K562 (cell line): Measurements from ENCODE around the gene ASB17. TPM values are rescaled to one million over a fixed set of nuclear protein-coding genes. Genes with fewer than 3 reads are reported as not detected.

Source experiments
- ATAC-seq: fragments of 200-7000 bp; cut with Tn5 transposase; 3 replicates; pipeline ENCODE4 v1.9.1; 2020; ENCODE audit warnings: moderate library complexity
- Bru-seq: library from RNA; stranded (reverse); fragments of 400-500 nt; gene quantifications from one replicate; lab custom pipeline; 2021; lab: Mats Ljungman, UMichigan
- BruChase-seq, 2 experiments: library from RNA; stranded (reverse); fragments of 400-500 nt; gene quantifications; one replicate each; lab custom pipeline; 2021; lab: Mats Ljungman, UMichigan
- BruUV-seq: library from RNA; stranded (reverse); fragments of 400-500 nt; replicated peaks from 2 replicates; lab custom pipeline; 2021; lab: Mats Ljungman, UMichigan
- CTCF ChIA-PET: fragments of 300-600 bp; formaldehyde crosslinking; extraction: SDS; loops from one replicate; lab custom pipeline; 2021; ENCODE audit warnings: low intra/inter-chr PET ratio; lab: Yijun Ruan, JAX
- POLR2A ChIA-PET: fragments of 300-600, 350-650 bp; sonication (Branson Sonifier 250); formaldehyde crosslinking; extraction: SDS; loops from one replicate; lab custom pipeline; 2021; ENCODE audit warnings: antibody characterized with exemption, inconsistent platforms; lab: Yijun Ruan, JAX
- DNase-seq, 4 experiments: peaks; one replicate each; pipeline versions ENCODE4 v3.0.0 to v3.0.0-alpha.2; 2011 to 2018; ENCODE audit warnings: low spot score in 3 of 4, mixed read lengths in 3 of 4; ENCODE audit errors: extremely low read depth in 1 of 4
- FAIRE-seq: peaks from 2 replicates; lab custom pipeline; 2011; peaks lifted over from hg19 to GRCh38; lab: Jason Lieb, UNC
- H2AFZ ChIP-seq: 2 replicates; pipeline ENCODE4 v1.6.0; 2011; ENCODE audit warnings: low read depth, low read length, control low read depth, inconsistent platforms
- H3K27ac ChIP-seq: fragments of 200-600 bp; 3 replicates; pipeline ENCODE4 v1.8.0; 2011; ENCODE audit warnings: low read depth, mild to moderate bottlenecking, control low read depth, inconsistent platforms, low read length, moderate library complexity, mixed read lengths; ENCODE audit errors: extremely low read depth
- H3K27me3 ChIP-seq, 2 experiments: fragments of 300-600 bp in 1 of 2; 2 replicates in 1 of 2; 3 replicates in 1 of 2; pipeline versions ENCODE4 v1.6.0 to v1.8.0; 2011; ENCODE audit warnings: inconsistent platforms in 2 of 2, low read length in 2 of 2, mild to moderate bottlenecking in 1 of 2, mixed read lengths in 1 of 2, moderate library complexity in 1 of 2; ENCODE audit not compliant: control insufficient read depth in 2 of 2, insufficient read depth in 2 of 2
- H3K36me3 ChIP-seq: fragments of 300-600 bp; 3 replicates; pipeline ENCODE4 v1.8.0; 2011; ENCODE audit warnings: mild to moderate bottlenecking, low read length, inconsistent platforms; ENCODE audit not compliant: control insufficient read depth, insufficient read depth
- H3K4me1 ChIP-seq, 2 experiments: fragments of 200-600 bp in 1 of 2; replicated peaks in 1 of 2; 2 replicates in 1 of 2; 3 replicates in 1 of 2; pipeline versions ENCODE4 v1.5.1 to v1.8.0; 2011; ENCODE audit warnings: inconsistent platforms in 2 of 2, low read length in 2 of 2, mild to moderate bottlenecking in 1 of 2, mixed read lengths in 1 of 2, moderate library complexity in 1 of 2; ENCODE audit not compliant: control insufficient read depth in 2 of 2, insufficient read depth in 2 of 2
- H3K4me2 ChIP-seq: 2 replicates; pipeline ENCODE4 v1.6.1; 2011; ENCODE audit warnings: low read length, control low read depth, inconsistent platforms, mixed read lengths; ENCODE audit not compliant: insufficient read depth
- H3K4me3 ChIP-seq: fragments of 200-600 bp; sonication (generic), shearing (Covaris generic); 2 replicates; pipeline ENCODE4 v1.5.1; 2016; ENCODE audit warnings: control low read depth, inconsistent platforms
- H3K79me2 ChIP-seq: fragments of 200-600 bp; 3 replicates; pipeline ENCODE4 v1.8.0; 2011; ENCODE audit warnings: low read length, inconsistent platforms; ENCODE audit not compliant: control insufficient read depth, insufficient read depth
- H3K9ac ChIP-seq, 2 experiments: 2 replicates each; pipeline versions ENCODE4 v1.6.0 to v1.6.1; 2011; ENCODE audit warnings: low read depth in 2 of 2, low read length in 2 of 2, control low read depth in 1 of 2, inconsistent platforms in 1 of 2, mild to moderate bottlenecking in 1 of 2, mixed read lengths in 1 of 2; ENCODE audit not compliant: insufficient read depth in 1 of 2
- H3K9me1 ChIP-seq: one replicate; pipeline ENCODE4 v1.6.0; 2011; ENCODE audit warnings: inconsistent platforms, mild to moderate bottlenecking, low read length, moderate library complexity; ENCODE audit not compliant: control insufficient read depth, insufficient read depth
- H3K9me3 ChIP-seq: replicated peaks from 2 replicates; pipeline ENCODE4 v1.5.1; 2011; ENCODE audit warnings: low read depth, low read length, inconsistent platforms; ENCODE audit not compliant: control insufficient read depth, insufficient read depth
- H4K20me1 ChIP-seq: replicated peaks from 2 replicates; pipeline ENCODE4 v1.6.1; 2011; ENCODE audit warnings: low read length, inconsistent platforms, mixed read lengths; ENCODE audit not compliant: control insufficient read depth, insufficient read depth
- CEBPG ChIP-seq, 3 experiments: fragments of 200-800 bp in 1 of 3; sonication (Bioruptor generic) in 1 of 3; sonication (generic) in 1 of 3; formaldehyde crosslinking in 1 of 3; IDR thresholded peaks in 2 of 3; conservative IDR thresholded peaks in 1 of 3; 2 replicates each; pipeline versions ENCODE4 v1.6.1 to v1.8.0; 2016 to 2022; ENCODE audit warnings: missing compliant biosample characterization in 2 of 3, missing genetic modification characterization in 2 of 3, mild to moderate bottlenecking in 1 of 3, missing genetic modification reagents in 1 of 3
- EP400 ChIP-seq: fragments of 450-650 bp; IDR thresholded peaks from 2 replicates; pipeline ENCODE4 v1.6.1; 2017; ENCODE audit warnings: antibody characterized with exemption, mild to moderate bottlenecking, moderate library complexity
- HDAC1 ChIP-seq, 2 experiments: fragments of 450-650 bp; IDR thresholded peaks; 2 replicates each; pipeline ENCODE4 v1.6.1; 2016 to 2017; ENCODE audit warnings: inconsistent platforms in 1 of 2, mild to moderate bottlenecking in 1 of 2, moderate library complexity in 1 of 2
- MYBL2 ChIP-seq, 2 experiments: fragments of 450-650 bp in 1 of 2; sonication (generic) in 1 of 2; formaldehyde crosslinking in 1 of 2; IDR thresholded peaks; 2 replicates each; pipeline versions ENCODE4 v1.6.1 to v1.8.1; 2017 to 2022; ENCODE audit warnings: borderline replicate concordance in 1 of 2, inconsistent platforms in 1 of 2, low read depth in 1 of 2, mild to moderate bottlenecking in 1 of 2, missing genetic modification reagents in 1 of 2, moderate library complexity in 1 of 2
- RHOXF2B ChIP-seq: fragments of 250-450 bp; sonication (Bioruptor Pico); conservative IDR thresholded peaks from 2 replicates; pipeline ENCODE4 v1.5.1; 2021
- SMAD1 ChIP-seq: fragments of 150-350 bp; IDR thresholded peaks from 2 replicates; pipeline ENCODE4 v1.6.1; 2014; ENCODE audit warnings: low read length, low read depth; ENCODE audit not compliant: partially characterized antibody
- SNAPC5 ChIP-seq: fragments of 250-450 bp; sonication (Bioruptor Pico); IDR thresholded peaks from 2 replicates; pipeline ENCODE4 v1.8.0; 2021; ENCODE audit warnings: moderate library complexity, mild to moderate bottlenecking, inconsistent platforms
- ZEB2 ChIP-seq: fragments of 450-650 bp; IDR thresholded peaks from 2 replicates; pipeline ENCODE4 v1.6.1; 2016
- ZNF140 ChIP-seq: fragments of 250-450 bp; sonication (Bioruptor Pico); IDR thresholded peaks from 2 replicates; pipeline ENCODE4 v1.8.0; 2021; ENCODE audit warnings: moderate library complexity, mild to moderate bottlenecking, inconsistent platforms
- ZNF174 ChIP-seq: fragments of 250-450 bp; sonication (Bioruptor Pico); IDR thresholded peaks from 2 replicates; pipeline ENCODE4 v1.4.0; 2020; ENCODE audit warnings: mild to moderate bottlenecking
- ZNF764 ChIP-seq: fragments of 250-450 bp; sonication (Bioruptor Pico); IDR thresholded peaks from 2 replicates; pipeline ENCODE4 v1.4.0; 2020; ENCODE audit warnings: low read depth, mild to moderate bottlenecking, moderate library complexity
- WGBS: fragments of 100-300 bp; shearing (Covaris generic); methylation state at CpG from one replicate; pipeline ENCODE4 v1.1.6; 2016; ENCODE audit warnings: low coverage, mixed read lengths; ENCODE audit not compliant: insufficient coverage; ENCODE audit errors: missing lambda C conversion rate; 5-methylcytosine and 5-hydroxymethylcytosine counted together
- in situ Hi-C: fragments of 300-500 bp; cut with MboI; formaldehyde crosslinking; loops from 4 replicates; pipeline ENCODE4 v1.15.0; 2018; ENCODE audit warnings: inconsistent platforms, mixed read lengths
- intact Hi-C: fragments of 100-400 bp; cut with micrococcal nuclease; formaldehyde crosslinking; loops from 2 replicates; pipeline ENCODE4 v1.14.2; 2022
- long read RNA-seq, 3 experiments: library from polyadenylated mRNA in 2 of 3; library from RNA in 1 of 3; unstranded in 2 of 3; stranded (forward) in 1 of 3; transcript quantifications; one replicate each; pipeline ENCODE4 v2.0.0, GENCODE V29; 2019 to 2022
- polyA minus RNA-seq, 3 experiments: library from RNA; depleted of rRNA, polyadenylated mRNA; stranded (reverse); fragments of >200 nt; gene quantifications; 2 replicates each; pipeline ENCODE4 v1.2.3, GENCODE V29; 2011
- polyA plus RNA-seq, 8 experiments: library from polyadenylated mRNA; depleted of rRNA in 4 of 8; stranded (reverse) in 5 of 8; unstranded in 3 of 8; fragments of >200 nt; fragmentation: Nextera tagmentation in 2 of 8; fragmentation: Illumina TruSeq in 1 of 8; extraction: Ambion mirVana in 2 of 8; extraction: Trizol in 1 of 8; gene quantifications; 2 replicates each; pipeline versions ENCODE4 v1.2.1 to v1.2.3, GENCODE V29; 2011 to 2014; ENCODE audit warnings: inconsistent platforms in 1 of 8, missing spikeins in 1 of 8
- total RNA-seq, 7 experiments: library from RNA; depleted of rRNA in 6 of 7; stranded (reverse); fragments of >200 nt in 6 of 7; fragmentation: Illumina TruSeq in 2 of 7; extraction: Trizol in 2 of 7; gene quantifications; 2 replicates each; pipeline versions ENCODE4 v1.2.1 to v1.2.3, GENCODE V29; 2011 to 2021; ENCODE audit warnings: low replicate concordance in 1 of 7
- TF ChIP-seq, protein P1 (sequence below): fragments of 250-450 bp; sonication (Bioruptor Pico); IDR thresholded peaks from 2 replicates; pipeline ENCODE4 v1.6.1; 2021; ENCODE audit warnings: mild to moderate bottlenecking

Gene ASB17
- not detected in 2 replicates for total RNA-seq (2011; cell fraction: chromatin; rRNA removed; ENCODE audit: low replicate concordance)
- total RNA-seq (2011; cell fraction: nucleolus; rRNA removed) = not detected in 2 replicates
- not detected in 2 replicates for total RNA-seq (2011; cell fraction: nucleoplasm; rRNA removed)
- total RNA-seq (2014; rRNA removed) (not detected in 2 replicates), total RNA-seq (2014; rRNA removed; fragmentation: Illumina TruSeq; extraction: Trizol) (not detected in 2 replicates), total RNA-seq (2015; rRNA removed; fragmentation: Illumina TruSeq; extraction: Trizol) (not detected in 2 replicates), total RNA-seq (2021) (not detected in 2 replicates), polyA plus RNA-seq (2011; rRNA removed) (not detected in 2 replicates), polyA plus RNA-seq (2014; fragmentation: Illumina TruSeq; extraction: Trizol) (not detected in 2 replicates), polyA plus RNA-seq (2014; fragmentation: Nextera tagmentation; extraction: Ambion mirVana) (not detected), polyA plus RNA-seq (2014; rRNA removed) (not detected in 2 replicates), polyA minus RNA-seq (2011; rRNA and poly(A)+ RNA removed) (not detected in 2 replicates), Bru-seq, nascent RNA (percentile 7 among the genes with signal in this experiment), BruChase-seq, experiment 1, labeled RNA remaining after a 2-hour chase (not detected), BruChase-seq, experiment 2, labeled RNA remaining after a 6-hour chase (not detected)
- not detected in 2 replicates for polyA plus RNA-seq (2011; cell fraction: cytosol; rRNA removed)
- not detected in 2 replicates for polyA plus RNA-seq (2011; cell fraction: nucleus; rRNA removed)
- polyA plus RNA-seq (2012) = not detected in 2 replicates
- polyA minus RNA-seq (2011; cell fraction: cytosol; rRNA and poly(A)+ RNA removed) = not detected in 2 replicates
- polyA minus RNA-seq (2011; cell fraction: nucleus; rRNA and poly(A)+ RNA removed) = not detected in 2 replicates
- long read RNA-seq, experiment 1 = 0 reads
- long read RNA-seq, experiment 2 = 0 reads
- long read RNA-seq, experiment 3 = 0 reads

DNA sequence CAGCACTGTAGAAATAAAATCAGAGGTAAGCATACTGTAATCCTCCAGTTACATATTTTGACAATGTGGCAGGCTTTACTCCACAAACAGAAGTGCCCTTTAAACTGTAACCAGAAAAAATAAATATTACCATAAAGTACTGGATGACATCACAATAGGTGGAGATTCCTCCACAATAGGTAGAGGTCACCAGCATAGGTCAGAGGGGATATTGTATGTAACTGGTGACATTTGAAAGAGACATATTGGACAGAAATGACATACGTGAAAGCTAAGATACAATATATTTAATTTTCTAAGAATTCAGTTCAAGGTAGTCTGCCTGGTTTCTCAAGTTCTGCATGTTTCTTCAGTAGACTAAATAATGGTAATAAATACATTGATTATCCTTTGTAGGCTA lies at the start of gene ASB17:
Gene ASB17, minus strand, starts transcription at position 101 of the 400 bp plus-strand sequence. CDS start 113 bp downstream, outside the sequence.
- Histone ChIP-seq H3K4me2 (no peak within 1 kb of the TSS), H3K4me3 (no peak within 1 kb of the TSS), H3K9ac (no peak within 1 kb of the TSS), H3K79me2 (no peaks in the 10 kb centered on the region), H3K9me3 (no peaks in the 10 kb centered on the region), H3K27me3 (no peaks in the 10 kb centered on the region), H4K20me1 (no peaks in the 10 kb centered on the region), H3K4me1 (no peaks in the 10 kb centered on the region), H3K36me3 (no peaks in the 10 kb centered on the region), H3K27ac (no peak within 1 kb of the TSS), H2AFZ (no peak within 1 kb of the TSS), H3K9me1 (no peaks in the 10 kb centered on the region)
- intact Hi-C loops (no loop called here), in situ Hi-C loops (no loop called here)
- FAIRE-seq (no peak), DNase-seq (no peak), ATAC-seq (no peak)
- CTCF ChIA-PET = no interaction called here
- BruUV-seq = no TSS peak
- WGBS = 0% methylated on average over 1 of the region's 1 CpG
- POLR2A ChIA-PET = no interaction called here
- TF ChIP-seq ZNF140 (CRISPR knock-in tag) = no peak
- TF ChIP-seq CEBPG (CRISPR knock-in tag; IDR thresholded peaks at IDR 0.05) = no peak
- no peak for TF ChIP-seq CEBPG (tag; conservative IDR thresholded peaks at IDR 0.05 in 1 of 2, IDR thresholded peaks at IDR 0.05 in 1 of 2)
- no peak for TF ChIP-seq HDAC1 (IDR thresholded peaks at IDR 0.05)
- no peak for TF ChIP-seq ZNF174
- TF ChIP-seq MYBL2 (IDR thresholded peaks at IDR 0.05; ENCODE audit: low read depth) = no peak
- TF ChIP-seq MYBL2 (CRISPR knock-in tag; IDR thresholded peaks at IDR 0.05; ENCODE audit: borderline replicate concordance) = no peak
- no peak for TF ChIP-seq ZNF764 (CRISPR knock-in tag)
- no peak for TF ChIP-seq ZEB2
- no peak for TF ChIP-seq SMAD1
- TF ChIP-seq, protein P1, sequence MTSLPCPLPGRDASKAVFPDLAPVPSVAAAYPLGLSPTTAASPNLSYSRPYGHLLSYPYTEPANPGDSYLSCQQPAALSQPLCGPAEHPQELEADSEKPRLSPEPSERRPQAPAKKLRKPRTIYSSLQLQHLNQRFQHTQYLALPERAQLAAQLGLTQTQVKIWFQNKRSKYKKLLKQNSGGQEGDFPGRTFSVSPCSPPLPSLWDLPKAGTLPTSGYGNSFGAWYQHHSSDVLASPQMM (CRISPR knock-in tag) = no peak
- no peak for TF ChIP-seq SNAPC5
- TF ChIP-seq RHOXF2B (CRISPR knock-in tag) = no peak
- TF ChIP-seq EP400 = no peak
